Measurements from ENCODE around the gene TRAPPC2L.

TRAPPC2L gene

GRCh38 chr16:88856828-88857727, at the start of gene TRAPPC2L, which contains the start of gene GALNS:
TRAPPC2L (plus strand) TSS chr16:88857127; CDS start chr16:88857151, 24 bp downstream.
GALNS (minus strand) TSS chr16:88856947; CDS start chr16:88856877, 70 bp downstream.
- DNase-seq, result peak; percentile 100

- DNase-seq, result peak; percentile 19
Observed at GRCh38 chr16:88807142-88807625, 49.7 kb upstream of the TRAPPC2L start.

- DNase-seq, result peak; percentile 16
Observed at GRCh38 chr16:88807626-88808453, 49.1 kb upstream of the TRAPPC2L start.

- DNase-seq, result no peak
Observed at GRCh38 chr16:88809068-88809675, 47.8 kb upstream of the TRAPPC2L start.

GRCh38 chr16:88809676-88810165, 47.2 kb upstream of the TRAPPC2L start:
- DNase-seq, result no peak

GRCh38 chr16:88810166-88810911, 46.6 kb upstream of the TRAPPC2L start:
- peak; percentile 44 for DNase-seq

GRCh38 chr16:88810912-88811768, 45.8 kb upstream of the TRAPPC2L start:
- DNase-seq, result peak; percentile 64

GRCh38 chr16:88811769-88812512, 45.0 kb upstream of the TRAPPC2L start, which contains the start of gene APRT:
APRT (minus strand) TSS chr16:88811928; CDS start chr16:88811899, 29 bp downstream.
- DNase-seq, result peak; percentile 98

- no peak for DNase-seq
Observed at GRCh38 chr16:88812513-88813268, 44.2 kb upstream of the TRAPPC2L start.

- no peak for DNase-seq
Observed at GRCh38 chr16:88813269-88814143, 43.4 kb upstream of the TRAPPC2L start.

- no peak for DNase-seq
Observed at GRCh38 chr16:88814144-88814502, 42.8 kb upstream of the TRAPPC2L start.

- no peak for DNase-seq
Observed at GRCh38 chr16:88815227-88815626, 41.7 kb upstream of the TRAPPC2L start.

- DNase-seq, result peak; percentile 60
Observed at GRCh38 chr16:88815901-88816589, 40.9 kb upstream of the TRAPPC2L start.

- no peak for DNase-seq
Observed at GRCh38 chr16:88816736-88817535, 40.0 kb upstream of the TRAPPC2L start.

- DNase-seq, result no peak
Observed at GRCh38 chr16:88817785-88818574, 38.9 kb upstream of the TRAPPC2L start.

- no peak for DNase-seq
Observed at GRCh38 chr16:88818575-88818874, 38.4 kb upstream of the TRAPPC2L start.
